Limb (tissue), 2 donors: Measurements from ENCODE around the gene PLA2G2F.

Experiments
- DNase-seq, 2 donors: peaks; one replicate each; pipeline ENCODE4 v3.0.0-alpha.2; 2016; ENCODE audit errors: extremely low spot score in 2 of 2

Gene PLA2G2F

GRCh38 chr1:20168564-20169491 is 29.7 kb downstream of the PLA2G2F start:
- no peak for DNase-seq

- no peak for DNase-seq
These were observed 30.8 kb downstream of the PLA2G2F start for GRCh38 chr1:20169932-20170331.

GRCh38 chr1:20172033-20172590 is 33.0 kb downstream of the PLA2G2F start:
- no peak for DNase-seq

- no peak for DNase-seq
These were observed 36.0 kb downstream of the PLA2G2F start for GRCh38 chr1:20174937-20175666.

- no peak for DNase-seq
These were observed 39.7 kb downstream of the PLA2G2F start for GRCh38 chr1:20178634-20179370.

- DNase-seq: no peak
These were observed 40.4 kb downstream of the PLA2G2F start for GRCh38 chr1:20179371-20180128.

GRCh38 chr1:20180129-20180843 is 41.2 kb downstream of the PLA2G2F start:
- no peak for DNase-seq

GRCh38 chr1:20180844-20181207 is 41.7 kb downstream of the PLA2G2F start:
- no peak for DNase-seq

GRCh38 chr1:20182415-20182814 is 43.3 kb downstream of the PLA2G2F start:
- DNase-seq: no peak

GRCh38 chr1:20183035-20183434 is 43.9 kb downstream of the PLA2G2F start:
- DNase-seq: no peak

- no peak for DNase-seq
These were observed 44.6 kb downstream of the PLA2G2F start for GRCh38 chr1:20183616-20184271.

GRCh38 chr1:20184481-20184900 is 45.4 kb downstream of the PLA2G2F start:
- no peak for DNase-seq

GRCh38 chr1:20184997-20185833 is 46.1 kb downstream of the PLA2G2F start:
- no peak for DNase-seq

GRCh38 chr1:20185834-20186782 is 47.0 kb downstream of the PLA2G2F start, which contains the start of the genes PLA2G2C and UBXN10:
Gene PLA2G2C (minus strand): TSS chr1:20186518. CDS start chr1:20177363, 9,155 bp downstream.
Gene UBXN10 (plus strand): TSS chr1:20186096. CDS start chr1:20190562, 4,466 bp downstream.
- DNase-seq: peak in 1 of 2 donors; percentile 81

- DNase-seq: no peak
These were observed 48.1 kb downstream of the PLA2G2F start for GRCh38 chr1:20187103-20187812.

GRCh38 chr1:20187813-20188454 is 48.8 kb downstream of the PLA2G2F start:
- DNase-seq: no peak
